Measurements from ENCODE around the gene SLCO2A1. TPM values are rescaled to one million over a fixed set of nuclear protein-coding genes. Genes with fewer than 3 reads are reported as not detected.
A peak's percentile ranks its signal among the peaks of the same experiment; 100 is the strongest.

SLCO2A1 gene
- total RNA-seq, 1 donor from 2014 or later, result 0.79 TPM

DNA sequence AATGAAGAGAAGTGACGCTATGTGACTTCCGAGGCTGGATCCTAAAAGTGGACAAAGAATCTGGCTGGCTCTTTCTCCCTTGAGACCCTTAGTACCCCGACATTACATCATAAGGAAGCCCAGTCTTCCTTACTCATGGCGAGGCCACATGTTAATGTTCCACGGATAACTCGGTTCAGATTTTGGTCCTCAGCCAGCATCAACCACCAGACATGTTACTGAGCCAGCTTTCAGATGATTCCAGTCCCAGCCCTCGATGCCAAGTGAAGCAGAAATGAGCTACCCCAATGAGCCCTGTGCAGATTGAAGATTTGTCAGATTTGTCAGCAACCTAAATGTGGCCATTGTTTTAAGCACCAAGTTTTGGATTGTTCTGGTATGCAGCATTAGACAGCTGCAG is 46.6 kb downstream of the SLCO2A1 start:
- DNase-seq (ENCODE audit: low read depth, low spot score), result no peak

DNA sequence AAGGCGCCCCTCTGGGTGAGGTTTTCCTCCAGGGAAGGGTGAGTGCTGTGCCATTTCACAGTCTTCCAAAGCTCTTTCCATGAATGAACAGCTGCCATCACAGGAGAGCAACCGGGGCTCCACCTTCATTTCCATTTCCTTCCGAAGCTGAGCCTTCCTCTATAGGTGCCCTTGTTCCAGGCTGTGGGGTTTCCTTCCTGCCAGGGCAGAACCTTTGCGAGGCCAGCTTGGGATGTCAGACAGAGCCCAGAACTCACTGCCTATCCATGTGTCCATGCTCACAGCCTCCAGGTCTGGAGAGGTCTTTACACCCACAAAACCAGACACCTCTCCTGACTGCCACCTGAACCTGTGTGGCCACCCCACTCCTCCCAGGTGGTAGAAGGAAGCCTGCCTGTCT is 49.2 kb downstream of the SLCO2A1 start:
- no peak for DNase-seq (ENCODE audit: low read depth, low spot score)

DNA sequence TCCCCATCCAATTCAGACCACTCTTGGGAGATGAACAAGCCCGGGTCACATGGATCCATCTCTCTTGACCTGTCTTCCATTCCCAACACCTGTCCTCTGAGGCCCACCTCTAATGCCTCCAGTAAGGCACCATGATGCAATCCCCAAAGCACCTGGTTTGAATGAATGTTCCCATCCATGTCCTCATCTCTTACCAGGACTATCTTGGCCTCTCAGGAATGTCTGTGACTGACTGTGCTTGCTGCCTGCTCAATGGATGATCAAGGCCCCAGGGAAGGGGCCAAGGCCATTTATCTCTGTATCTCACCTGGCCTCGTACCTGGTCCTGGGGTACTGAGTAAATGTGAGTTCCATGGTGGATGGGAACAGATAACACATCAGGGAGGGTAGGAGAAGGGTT is 49.7 kb downstream of the SLCO2A1 start:
- no peak for DNase-seq (ENCODE audit: low read depth, low spot score)

DNA sequence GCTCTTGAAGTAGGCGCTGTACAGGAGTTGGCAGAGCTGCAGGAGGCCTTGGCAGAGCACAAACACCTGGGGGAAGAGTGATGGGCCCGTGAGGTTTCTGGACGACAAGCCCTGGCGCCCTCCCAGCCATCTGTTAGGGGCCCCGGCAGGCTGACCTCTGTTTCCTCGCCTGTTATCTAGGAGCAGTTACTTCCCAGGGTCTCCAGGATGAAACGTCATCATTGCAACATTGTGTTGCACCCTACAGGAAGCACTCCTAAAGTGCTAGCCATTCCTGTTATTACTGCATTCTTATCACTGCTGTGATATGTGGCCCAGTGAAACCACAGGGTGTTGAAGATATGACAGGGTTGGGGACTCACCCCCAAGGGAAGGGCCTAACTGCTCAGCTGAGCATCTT is 50.2 kb downstream of the SLCO2A1 start:
- DNase-seq (ENCODE audit: low read depth, low spot score), result peak; percentile 83

DNA sequence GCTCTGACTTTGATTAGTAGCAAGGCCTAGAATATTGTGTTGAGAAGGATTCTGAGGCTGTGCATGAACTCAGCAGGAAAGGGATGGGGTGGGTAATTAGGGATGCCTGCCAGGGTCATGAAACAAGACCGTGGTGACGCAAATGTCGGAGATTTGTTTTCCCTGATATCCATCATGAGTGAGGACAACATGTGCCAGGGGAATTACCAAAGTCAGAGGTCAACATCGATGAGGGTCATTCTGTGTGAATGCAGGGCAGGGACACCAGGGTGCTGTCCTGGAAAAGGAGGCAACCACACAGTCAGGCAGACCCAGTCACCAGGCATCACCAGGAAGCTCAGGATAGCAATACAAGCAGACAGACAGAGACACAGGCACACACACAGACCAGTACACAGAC is 52.2 kb downstream of the SLCO2A1 start:
- DNase-seq (ENCODE audit: low read depth, low spot score), result no peak

DNA sequence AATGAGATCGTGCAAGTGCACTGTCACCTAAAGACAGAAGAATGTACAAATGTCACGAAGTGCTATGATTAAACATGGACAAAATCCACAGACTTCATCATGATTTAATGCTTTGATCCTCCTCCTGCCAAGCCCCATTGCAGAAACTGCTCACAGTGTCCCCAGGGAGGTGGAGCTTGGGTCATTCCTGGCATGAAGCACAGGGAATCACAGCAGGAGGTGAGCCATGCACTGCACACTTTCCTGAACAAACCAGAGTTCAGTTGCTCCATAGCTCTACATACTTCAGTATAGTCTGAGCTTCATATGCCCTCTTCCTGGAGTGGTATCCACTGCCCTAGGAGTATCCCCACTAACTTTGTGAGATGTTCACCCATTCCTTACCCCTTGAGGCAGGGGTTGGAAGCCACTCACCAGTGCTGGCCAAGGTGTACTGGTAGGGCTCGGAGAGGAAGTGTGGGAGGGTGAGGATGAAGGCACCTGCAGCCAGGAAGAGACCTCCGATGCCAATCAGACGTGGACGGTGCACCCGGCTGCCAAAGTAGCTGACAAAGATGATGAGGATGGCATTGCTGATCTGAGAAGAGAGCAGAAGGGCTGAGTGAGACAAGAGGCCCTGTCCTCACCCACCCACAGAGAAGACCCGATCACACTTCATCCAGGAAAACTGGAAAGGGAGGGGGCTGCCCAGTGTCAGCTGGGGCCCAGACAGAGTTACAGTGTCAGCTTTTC is 56.3 kb downstream of the SLCO2A1 start:
- no peak for DNase-seq (ENCODE audit: low read depth, low spot score)

DNA sequence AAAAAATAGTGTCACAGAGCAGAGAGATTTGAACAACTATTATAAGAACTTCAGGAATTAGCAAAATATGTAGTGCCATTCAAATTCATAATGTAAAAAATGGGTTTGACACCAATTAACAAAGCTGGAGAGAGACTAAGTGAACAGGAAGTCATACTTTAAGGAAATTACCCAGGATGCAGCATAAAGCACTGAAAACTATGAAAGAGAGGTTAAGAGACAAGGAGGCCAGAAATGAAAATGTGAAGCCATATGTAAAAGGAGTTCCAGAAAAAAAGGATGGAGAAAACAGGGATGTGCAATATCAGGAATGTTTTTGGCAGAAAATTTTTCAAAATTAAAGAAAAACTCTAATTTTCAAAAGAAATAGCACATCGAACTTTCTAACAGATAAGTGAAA is 57.6 kb downstream of the SLCO2A1 start:
- DNase-seq (ENCODE audit: low read depth, low spot score), result no peak

DNA sequence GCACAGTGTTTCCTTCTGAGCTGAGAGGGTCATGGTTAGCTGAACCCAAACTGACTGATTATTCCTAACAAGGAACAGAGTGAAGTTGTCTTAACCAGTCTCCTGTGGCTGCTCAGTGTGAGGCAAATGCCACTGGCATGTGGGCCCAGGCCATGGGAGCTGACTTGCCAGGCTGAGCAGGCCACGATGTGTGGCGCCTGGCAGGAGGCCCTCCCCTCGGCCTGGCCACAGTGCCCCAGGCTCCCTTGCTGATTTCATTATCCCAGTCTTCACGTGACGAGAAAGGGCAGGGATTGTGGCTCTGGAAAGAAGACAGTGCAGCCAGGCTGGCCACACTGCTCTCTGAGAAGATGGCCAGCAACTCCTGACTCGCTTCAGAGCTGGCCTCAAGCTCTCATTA is 58.8 kb downstream of the SLCO2A1 start:
- DNase-seq (ENCODE audit: low read depth, low spot score), result no peak

DNA sequence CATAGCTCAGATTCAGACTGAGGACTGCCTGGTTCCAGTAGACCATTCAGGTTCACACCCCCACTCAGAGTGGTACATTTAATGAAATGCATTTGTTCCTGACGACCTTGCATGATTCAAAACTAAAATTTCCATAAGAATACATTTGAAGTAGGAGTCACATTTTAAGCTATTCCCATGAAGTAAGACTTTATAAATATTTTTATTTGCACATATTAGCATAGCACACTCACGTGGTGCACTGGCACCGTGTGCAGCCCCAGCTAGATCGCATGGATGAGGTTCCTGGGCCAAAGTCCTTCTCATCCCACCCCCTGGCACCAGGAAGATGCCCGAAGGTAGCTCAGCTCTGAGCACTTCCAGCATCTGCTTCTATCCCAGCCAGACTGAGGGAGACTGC is 59.4 kb downstream of the SLCO2A1 start:
- DNase-seq (ENCODE audit: low read depth, low spot score), result no peak

DNA sequence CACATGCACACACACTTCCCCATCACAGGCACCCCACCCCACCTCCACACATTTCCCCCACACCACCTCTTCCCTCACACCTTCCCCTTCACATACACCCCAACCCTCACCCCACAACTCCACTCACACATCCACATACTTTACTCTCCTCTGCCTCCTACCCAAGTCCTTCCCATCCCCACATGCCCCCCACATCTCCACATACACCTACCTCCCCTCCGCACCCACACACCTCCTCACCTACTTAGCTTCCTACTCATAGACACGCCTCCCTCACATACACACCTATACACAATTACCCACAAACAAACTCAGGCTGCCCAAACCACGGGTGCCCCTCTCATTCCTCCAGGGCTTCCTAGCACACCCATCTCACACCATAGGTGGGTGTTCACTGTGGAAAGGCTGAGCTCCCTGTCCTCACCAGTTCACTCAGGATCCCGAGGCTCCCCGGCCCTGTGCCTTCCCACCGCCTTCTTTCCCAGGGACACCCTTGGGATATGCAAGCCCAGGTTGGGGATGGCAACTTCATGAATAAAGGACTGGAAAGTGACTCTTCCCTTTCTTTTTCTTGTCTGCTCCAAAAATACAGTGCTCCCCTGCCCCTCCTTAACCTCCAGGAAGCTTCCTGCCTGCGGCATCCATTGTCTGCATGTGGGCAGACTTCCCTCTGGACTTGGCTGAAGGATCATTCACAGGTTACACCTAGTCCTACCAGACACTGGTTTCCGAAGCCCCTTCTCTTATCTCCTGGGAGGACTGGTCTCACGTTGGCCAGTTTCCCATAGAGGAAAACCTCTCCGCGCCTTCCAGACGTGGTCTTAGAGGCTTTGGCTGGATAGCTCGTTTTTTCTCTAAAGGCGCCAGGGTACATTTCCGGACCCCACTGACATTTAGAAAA is 61.5 kb downstream of the SLCO2A1 start:
- no peak for DNase-seq (ENCODE audit: low read depth, low spot score)

DNA sequence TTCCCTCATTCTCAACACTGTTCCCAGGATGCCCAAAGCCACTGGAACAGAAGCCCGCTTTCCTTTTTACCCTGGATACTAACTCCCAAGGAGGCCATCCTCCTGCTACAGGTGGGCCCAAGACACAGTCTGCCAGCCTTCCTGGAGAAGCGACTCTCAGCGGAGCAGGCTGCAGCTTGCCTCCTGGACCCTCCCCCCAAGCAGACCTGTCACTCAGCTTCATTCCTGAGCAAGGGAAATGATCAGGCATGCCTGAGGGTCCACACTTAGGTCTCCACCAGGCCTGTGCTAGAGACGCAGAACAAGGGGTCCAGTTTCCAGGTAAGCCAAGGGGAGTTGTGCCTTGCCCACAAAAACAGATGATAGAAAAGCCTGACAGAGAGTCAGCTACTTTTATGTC is 62.8 kb downstream of the SLCO2A1 start:
- DNase-seq (ENCODE audit: low read depth, low spot score), result no peak

DNA sequence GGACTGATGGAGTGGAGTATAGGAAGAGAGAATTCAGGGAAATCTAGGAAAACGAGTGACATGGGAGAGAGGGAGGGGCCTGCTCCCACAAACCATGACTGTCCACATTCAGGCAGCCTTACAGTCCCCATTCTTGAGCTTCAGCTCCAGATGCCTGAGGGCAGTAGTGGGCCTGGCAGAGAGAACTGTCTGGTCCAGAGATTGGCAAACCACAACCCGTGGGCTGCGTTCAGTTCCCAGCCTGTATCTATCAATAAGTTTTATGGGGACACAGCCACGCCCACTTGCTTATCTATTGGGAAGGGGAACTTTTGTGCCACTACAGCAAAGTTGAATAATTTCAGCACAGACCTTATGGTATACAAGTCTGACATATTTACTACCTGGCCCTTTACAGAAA is 63.8 kb downstream of the SLCO2A1 start:
- DNase-seq (ENCODE audit: low read depth, low spot score), result no peak

DNA sequence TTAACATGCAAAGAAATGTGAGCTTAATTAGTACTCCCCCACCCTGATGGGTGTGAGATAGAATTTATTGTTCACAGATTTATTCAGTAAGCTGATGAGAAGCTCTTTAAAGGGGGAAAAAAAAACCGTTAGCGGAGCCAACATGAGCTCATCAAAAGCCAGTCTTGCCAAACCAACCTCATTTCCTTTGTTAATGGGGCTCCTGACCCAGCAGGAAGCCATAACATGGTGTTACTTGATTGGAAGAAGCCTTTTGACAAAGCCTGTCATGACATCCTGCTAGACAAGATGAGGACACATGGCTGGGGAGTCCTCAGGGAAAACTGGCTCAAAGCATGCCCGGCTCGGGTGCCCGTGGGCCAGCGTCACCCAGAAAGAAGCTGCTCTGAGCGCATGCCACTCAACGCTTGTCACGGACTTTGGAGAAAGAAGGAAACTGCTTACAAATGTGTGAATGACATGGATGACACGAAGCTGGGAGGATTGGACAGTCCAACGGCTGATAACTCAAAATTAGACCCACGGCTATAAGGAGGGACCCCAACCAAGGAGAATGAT is 64.6 kb downstream of the SLCO2A1 start:
- DNase-seq (ENCODE audit: low read depth, low spot score), result no peak

DNA sequence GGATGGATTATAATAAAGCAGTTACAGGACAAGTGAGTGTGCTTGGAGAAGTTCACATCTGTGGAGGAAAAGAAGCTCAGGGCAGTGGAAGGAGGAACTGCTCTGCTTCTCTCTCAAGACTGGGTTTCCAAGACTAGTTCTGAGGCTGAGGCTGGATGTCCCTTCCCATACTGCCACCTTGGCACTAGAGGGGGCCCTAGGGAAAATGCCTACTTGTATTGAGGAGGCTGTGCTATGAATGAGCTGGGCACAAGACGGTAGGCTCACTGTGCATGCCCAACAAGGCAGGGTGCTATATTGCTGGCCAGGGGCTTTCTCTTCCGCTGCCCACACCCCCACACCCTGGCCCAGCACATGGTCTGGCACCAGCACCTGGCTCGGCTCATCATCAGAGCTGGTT is 65.2 kb downstream of the SLCO2A1 start:
- no peak for DNase-seq (ENCODE audit: low read depth, low spot score)

DNA sequence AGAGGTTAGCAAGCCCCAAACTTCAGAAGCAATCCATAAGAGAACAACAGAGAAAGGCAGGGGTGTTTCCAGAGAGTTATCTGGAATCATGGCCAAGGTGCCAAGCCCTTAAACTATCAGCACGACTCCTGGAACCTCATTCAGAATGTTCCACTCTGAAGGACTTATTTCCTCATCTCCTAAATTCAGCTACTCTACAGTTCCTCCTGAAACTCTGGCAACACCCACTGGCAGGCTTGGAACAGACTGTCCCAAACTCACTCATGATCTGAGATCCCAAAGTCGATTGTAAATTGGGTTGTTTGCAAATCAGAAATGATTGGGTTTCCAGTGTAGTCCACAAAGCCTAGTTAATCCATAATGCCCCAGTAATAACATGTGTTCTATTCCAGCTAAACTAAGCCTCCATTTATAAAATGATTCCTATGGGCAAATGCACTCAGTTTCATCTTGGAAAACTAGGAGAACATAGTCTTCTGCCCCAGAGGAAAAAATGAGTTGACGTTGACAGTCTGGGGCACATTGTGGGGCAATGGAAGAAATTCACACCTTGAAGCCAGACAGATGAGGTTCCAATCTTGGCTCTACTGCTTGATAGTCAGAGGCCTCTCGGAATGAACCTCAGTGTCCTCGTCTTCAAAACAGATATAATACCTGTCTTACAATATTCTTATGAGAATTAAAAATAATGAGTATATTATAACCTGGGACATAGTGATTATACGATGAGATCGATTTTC is 65.9 kb downstream of the SLCO2A1 start:
- DNase-seq (ENCODE audit: low read depth, low spot score), result no peak

DNA sequence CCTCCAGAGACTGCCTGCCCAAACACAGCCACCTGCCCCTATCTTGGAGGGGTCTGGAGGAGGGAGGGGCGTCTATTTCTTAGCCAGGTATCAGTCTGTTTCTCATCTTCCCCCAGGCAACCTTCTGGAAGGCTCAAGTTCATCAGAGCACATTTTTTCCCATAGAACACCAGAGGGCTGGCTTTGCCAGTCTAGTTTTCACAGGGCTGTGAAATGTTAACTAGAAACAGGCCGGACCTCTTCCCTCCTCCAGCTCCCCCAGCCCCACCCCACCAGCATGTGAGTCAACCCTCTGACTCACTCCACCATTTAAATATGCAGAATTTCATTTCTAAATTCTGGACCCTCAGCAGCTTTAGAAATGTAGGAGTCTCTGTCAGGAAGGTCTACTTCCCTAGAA is 66.9 kb downstream of the SLCO2A1 start:
- no peak for DNase-seq (ENCODE audit: low read depth, low spot score)

DNA sequence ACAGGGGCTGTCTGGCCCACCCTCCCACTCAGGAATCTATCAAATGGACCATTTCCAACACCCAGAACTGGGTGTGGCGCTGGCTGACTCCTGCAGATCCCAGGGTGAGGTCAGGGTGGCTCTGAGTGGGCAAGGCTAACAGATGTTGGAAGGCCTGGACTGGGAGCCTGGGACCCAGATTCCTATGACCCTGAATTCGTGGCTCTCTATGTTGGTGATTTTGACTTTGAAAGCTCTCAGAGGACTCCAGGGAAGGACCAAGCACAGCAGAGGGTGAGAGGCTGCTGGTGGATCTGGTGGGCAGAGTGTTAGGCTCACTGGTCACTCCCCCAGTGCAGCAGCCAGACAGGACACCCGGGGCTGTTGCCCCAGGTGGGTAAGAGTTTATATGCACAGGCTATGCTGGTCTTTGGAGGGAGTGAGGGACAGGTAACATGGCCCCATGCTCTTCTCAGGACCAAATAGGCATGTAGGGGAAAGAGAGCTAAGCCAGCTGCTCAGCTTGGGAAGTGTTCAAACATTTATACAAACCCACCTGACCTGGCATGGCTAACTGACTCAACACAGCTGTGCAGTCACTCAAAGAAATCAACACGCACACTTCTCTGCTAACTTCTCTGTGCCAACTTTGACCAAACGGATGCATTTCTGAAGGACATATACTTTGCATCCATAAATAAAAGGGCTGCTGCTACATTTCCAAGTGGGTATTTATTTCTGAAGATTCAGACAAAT is 71.5 kb downstream of the SLCO2A1 start:
- DNase-seq (ENCODE audit: low read depth, low spot score), result no peak

DNA sequence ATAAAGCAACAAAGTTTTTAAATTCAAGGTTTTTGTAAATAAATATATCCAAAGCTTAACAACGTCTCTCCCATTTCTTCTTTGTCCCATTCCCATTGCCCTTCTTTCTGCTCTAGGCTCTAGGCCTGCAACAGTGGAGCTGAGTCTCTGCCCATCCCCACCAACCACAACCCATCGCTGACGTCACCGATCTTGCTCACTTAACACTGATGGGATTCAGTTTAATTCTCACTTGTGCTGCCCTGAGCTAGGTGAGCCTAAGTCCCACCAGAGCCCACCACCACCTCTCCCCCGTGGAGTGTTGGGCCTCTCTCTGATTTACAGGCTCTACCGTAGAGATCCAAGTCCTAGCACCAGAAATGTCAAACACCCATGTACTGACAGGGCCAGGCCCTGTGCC is 72.7 kb downstream of the SLCO2A1 start:
- no peak for DNase-seq (ENCODE audit: low read depth, low spot score)

DNA sequence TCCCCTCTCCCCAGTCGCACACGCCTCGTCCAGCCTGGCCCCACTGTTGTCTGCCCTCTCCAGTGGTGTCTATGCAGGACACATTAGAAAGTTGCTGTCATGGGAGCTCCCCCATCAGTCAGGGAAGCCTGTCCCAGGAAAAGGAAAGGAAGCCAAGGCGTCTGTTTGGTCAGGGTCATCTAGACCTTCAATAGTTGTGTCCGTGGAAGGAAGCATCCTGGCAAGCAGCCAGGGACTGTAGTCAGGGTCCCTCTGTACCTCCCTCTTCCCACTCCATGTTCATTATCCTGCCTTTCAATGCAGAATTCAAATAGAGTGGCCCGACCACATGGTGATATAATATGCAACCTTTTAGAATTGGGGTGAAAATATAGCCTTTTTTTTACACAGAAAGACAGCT is 73.4 kb downstream of the SLCO2A1 start:
- DNase-seq (ENCODE audit: low read depth, low spot score), result no peak

DNA sequence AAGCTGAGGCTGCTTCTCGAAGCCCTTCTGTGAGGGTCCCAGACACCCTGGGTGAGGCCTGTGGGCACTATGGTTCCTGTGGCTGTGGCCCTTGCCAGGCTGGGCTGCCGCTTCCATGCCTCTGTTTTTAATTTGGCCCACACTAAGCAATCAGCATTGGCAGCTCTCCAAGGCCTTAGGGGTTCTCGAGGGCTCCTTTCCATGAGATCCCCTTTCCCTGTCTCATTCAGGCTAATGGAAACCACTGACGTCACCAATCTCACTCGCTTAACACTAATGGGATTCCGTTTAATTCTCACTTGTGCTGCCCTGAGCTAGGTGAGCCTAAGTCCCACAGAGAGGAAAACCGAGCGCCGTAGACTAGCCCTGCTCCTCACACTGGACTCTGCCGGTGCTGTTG is 73.8 kb downstream of the SLCO2A1 start:
- DNase-seq (ENCODE audit: low read depth, low spot score), result no peak

DNA sequence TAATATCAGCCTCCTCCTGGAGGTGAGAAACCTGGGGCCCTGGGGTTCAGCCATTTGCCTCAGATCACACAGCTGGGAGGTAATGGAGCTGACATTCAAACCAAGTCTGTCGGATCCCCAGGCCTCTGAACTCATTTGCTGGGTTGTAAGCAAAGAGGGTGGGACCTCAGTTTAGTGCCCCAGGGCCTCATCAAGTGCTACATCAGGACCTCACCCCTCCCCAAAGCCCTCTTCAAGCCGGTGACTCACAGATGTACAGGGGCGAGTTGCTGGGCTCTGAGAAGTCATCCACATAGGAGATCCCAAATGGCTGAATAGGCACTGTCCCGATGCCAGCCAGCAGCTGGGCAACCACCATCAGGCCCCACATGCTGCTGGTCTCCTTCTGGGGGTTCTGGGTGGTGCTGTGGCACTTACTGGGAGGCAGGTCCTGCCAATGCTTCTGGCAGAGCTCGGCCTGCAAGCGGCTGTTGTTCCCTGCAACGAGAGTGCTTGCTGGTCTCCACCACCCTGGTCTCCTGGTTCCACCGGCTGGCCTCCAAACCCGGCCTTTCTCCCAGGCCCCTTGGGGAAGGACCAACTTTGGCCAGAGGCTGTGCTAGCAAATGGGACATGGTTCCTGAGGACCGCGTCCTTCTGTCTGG is 74.9 kb downstream of the SLCO2A1 start:
- DNase-seq (ENCODE audit: low read depth, low spot score), result no peak

All from pulmonary artery endothelial cell (primary cell).